NB4 (cell line): ENCODE results near the gene ACTG2.

Experiments
- DNase-seq: peaks from one replicate; pipeline ENCODE4 v3.0.0; 2010; ENCODE audit warnings: low read depth
- H3K4me3 ChIP-seq: one replicate; pipeline ENCODE4 v1.5.1; 2011; ENCODE audit warnings: mild to moderate bottlenecking, low read depth, low read length, moderate library complexity
- CTCF ChIP-seq: IDR thresholded peaks from one replicate; pipeline ENCODE4 v1.5.1; 2012; ENCODE audit warnings: low read depth, low read length
- MAX ChIP-seq: IDR thresholded peaks from 2 replicates; pipeline ENCODE4 v1.6.1; 2011; ENCODE audit warnings: low read depth, low read length
- MYC ChIP-seq: IDR thresholded peaks from 2 replicates; pipeline ENCODE4 v1.6.1; 2011; ENCODE audit warnings: low read depth, low read length
- POLR2A ChIP-seq: IDR thresholded peaks from 2 replicates; pipeline ENCODE4 v1.6.1; 2011; ENCODE audit warnings: mild to moderate bottlenecking; ENCODE audit not compliant: insufficient read length; ENCODE audit errors: extremely low read depth

ACTG2 gene

GRCh38 chr2:73969356-73969755, 76.5 kb downstream of the ACTG2 start:
- DNase-seq, result peak; percentile 76
- H3K4me3 ChIP-seq, result no peak overlapping the region
- TF ChIP-seq MYC (no peak; the same call in 1 of the 2 replicates), CTCF (no peak), POLR2A (no peak), MAX (no peak)
